ENCODE results near the gene MAST4.

DNA sequence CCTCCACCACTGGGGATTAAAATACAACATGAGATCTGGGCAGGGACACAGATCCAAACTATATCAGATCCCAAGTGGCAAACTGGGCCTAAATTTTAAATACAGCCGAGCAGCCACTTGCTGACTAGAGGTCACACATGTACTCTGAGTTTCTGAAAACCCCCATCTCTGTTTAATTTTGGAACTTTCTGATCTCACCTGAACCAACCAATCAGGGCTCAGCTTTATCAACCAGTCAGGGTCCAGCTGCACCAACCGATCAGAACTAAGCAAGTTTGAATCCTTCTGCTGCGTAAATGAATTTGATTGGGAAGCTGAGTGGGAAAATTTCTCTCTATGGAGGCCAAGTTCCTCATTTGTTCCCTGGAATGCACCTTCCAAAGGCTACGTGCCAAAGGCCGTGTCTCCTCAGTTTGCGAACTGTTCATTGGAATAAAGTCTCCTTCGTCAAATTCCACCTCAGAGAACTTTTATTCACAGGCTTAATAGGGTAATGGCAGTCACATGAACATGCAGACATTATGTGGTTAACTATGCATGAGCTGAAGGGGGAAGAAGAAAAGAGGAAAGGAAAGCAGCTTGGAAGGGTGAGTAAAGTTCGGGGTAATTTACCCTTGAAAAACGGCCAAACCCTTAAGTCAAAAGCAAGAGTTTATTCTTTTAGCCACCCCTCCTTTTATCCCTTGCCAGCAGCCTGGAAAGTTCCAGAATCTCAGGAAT, 596.7 kb downstream of the MAST4 start:
- TF ChIP-seq, protein P1, sequence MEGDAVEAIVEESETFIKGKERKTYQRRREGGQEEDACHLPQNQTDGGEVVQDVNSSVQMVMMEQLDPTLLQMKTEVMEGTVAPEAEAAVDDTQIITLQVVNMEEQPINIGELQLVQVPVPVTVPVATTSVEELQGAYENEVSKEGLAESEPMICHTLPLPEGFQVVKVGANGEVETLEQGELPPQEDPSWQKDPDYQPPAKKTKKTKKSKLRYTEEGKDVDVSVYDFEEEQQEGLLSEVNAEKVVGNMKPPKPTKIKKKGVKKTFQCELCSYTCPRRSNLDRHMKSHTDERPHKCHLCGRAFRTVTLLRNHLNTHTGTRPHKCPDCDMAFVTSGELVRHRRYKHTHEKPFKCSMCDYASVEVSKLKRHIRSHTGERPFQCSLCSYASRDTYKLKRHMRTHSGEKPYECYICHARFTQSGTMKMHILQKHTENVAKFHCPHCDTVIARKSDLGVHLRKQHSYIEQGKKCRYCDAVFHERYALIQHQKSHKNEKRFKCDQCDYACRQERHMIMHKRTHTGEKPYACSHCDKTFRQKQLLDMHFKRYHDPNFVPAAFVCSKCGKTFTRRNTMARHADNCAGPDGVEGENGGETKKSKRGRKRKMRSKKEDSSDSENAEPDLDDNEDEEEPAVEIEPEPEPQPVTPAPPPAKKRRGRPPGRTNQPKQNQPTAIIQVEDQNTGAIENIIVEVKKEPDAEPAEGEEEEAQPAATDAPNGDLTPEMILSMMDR (IDR thresholded peaks at IDR 0.05; ENCODE audit: insufficient read depth, low read length): no peak
- TF ChIP-seq GABPA (IDR thresholded peaks at IDR 0.05; ENCODE audit: low read depth) (no peak), SPI1 (IDR thresholded peaks at IDR 0.05; ENCODE audit: borderline replicate concordance, low read depth) (peak; percentile 25; the same call in 1 of the 2 replicates)
- TF ChIP-seq, protein P2, sequence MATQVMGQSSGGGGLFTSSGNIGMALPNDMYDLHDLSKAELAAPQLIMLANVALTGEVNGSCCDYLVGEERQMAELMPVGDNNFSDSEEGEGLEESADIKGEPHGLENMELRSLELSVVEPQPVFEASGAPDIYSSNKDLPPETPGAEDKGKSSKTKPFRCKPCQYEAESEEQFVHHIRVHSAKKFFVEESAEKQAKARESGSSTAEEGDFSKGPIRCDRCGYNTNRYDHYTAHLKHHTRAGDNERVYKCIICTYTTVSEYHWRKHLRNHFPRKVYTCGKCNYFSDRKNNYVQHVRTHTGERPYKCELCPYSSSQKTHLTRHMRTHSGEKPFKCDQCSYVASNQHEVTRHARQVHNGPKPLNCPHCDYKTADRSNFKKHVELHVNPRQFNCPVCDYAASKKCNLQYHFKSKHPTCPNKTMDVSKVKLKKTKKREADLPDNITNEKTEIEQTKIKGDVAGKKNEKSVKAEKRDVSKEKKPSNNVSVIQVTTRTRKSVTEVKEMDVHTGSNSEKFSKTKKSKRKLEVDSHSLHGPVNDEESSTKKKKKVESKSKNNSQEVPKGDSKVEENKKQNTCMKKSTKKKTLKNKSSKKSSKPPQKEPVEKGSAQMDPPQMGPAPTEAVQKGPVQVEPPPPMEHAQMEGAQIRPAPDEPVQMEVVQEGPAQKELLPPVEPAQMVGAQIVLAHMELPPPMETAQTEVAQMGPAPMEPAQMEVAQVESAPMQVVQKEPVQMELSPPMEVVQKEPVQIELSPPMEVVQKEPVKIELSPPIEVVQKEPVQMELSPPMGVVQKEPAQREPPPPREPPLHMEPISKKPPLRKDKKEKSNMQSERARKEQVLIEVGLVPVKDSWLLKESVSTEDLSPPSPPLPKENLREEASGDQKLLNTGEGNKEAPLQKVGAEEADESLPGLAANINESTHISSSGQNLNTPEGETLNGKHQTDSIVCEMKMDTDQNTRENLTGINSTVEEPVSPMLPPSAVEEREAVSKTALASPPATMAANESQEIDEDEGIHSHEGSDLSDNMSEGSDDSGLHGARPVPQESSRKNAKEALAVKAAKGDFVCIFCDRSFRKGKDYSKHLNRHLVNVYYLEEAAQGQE (IDR thresholded peaks at IDR 0.05; ENCODE audit: insufficient replicate concordance, low read depth): no peak
